Activated CD4-positive, alpha-beta T cell treated with anti-CD3 and anti-CD28 coated beads, Interleukin-2, amount 10 ng/mL, durations not matched to agents 24 days and 14 days (primary cell): ENCODE data around the gene FARP2. TPM values are rescaled to one million over a fixed set of nuclear protein-coding genes. Genes with fewer than 3 reads are reported as not detected.

Experiments
- DNase-seq: peaks from one replicate; pipeline ENCODE4 v3.0.0; 2022
- H3K27ac Mint-ChIP-seq: one replicate; pipeline ENCODE4 v1.8.0; 2022; ENCODE audit warnings: mild to moderate bottlenecking, mixed read lengths
- H3K27me3 Mint-ChIP-seq: one replicate; pipeline ENCODE4 v1.8.0; 2022; ENCODE audit warnings: mixed read lengths
- H3K36me3 Mint-ChIP-seq: one replicate; pipeline ENCODE4 v1.8.0; 2022; ENCODE audit warnings: low read depth, mild to moderate bottlenecking, mixed read lengths
- H3K4me1 Mint-ChIP-seq: one replicate; pipeline ENCODE4 v1.8.0; 2021; ENCODE audit warnings: mixed read lengths
- H3K4me3 Mint-ChIP-seq: one replicate; pipeline ENCODE4 v1.8.0; 2022; ENCODE audit warnings: mild to moderate bottlenecking, moderate library complexity, mixed read lengths
- H3K9me3 Mint-ChIP-seq: one replicate; pipeline ENCODE4 v1.8.0; 2021; ENCODE audit warnings: mixed read lengths
- intact Hi-C: fragments of 100-400 bp; cut with micrococcal nuclease; formaldehyde crosslinking; loops from one replicate; pipeline ENCODE4 v1.15.1; 2023
- total RNA-seq: library from RNA; stranded (reverse); gene quantifications from 2 replicates; pipeline ENCODE4 v1.2.3, GENCODE V29; 2022

FARP2 gene
- 36.5 and 43.1 TPM in 2 replicates for total RNA-seq

GRCh38 chr2:241355983-241356870 lies at the start of gene FARP2:
Gene FARP2, plus strand, starts transcription at chr2:241356285. Its CDS starts 16,823 bp downstream, at chr2:241373108.
- peak within 1 kb of the TSS; percentile 79 for H3K4me3 Mint-ChIP-seq
- H3K4me1 Mint-ChIP-seq, result peaks cover 33% of the 10 kb centered on the region
- intact Hi-C loops, result loop anchor here (1.0 to 5.0 kb wide), 8 partner anchors 41 to 523 kb away; partner anchors contain the start of genes DTYMK, HDLBP, PPP1R7 and SEPTIN2
- peak; percentile 98 for DNase-seq
- H3K36me3 Mint-ChIP-seq, result peaks cover 25% of the 10 kb centered on the region
- H3K27ac Mint-ChIP-seq, result peak within 1 kb of the TSS; percentile 76
- no peaks in the 10 kb centered on the region for H3K9me3 Mint-ChIP-seq
- no peaks in the 10 kb centered on the region for H3K27me3 Mint-ChIP-seq

GRCh38 chr2:241307055-241307454 lies 49.0 kb upstream of the FARP2 start:
- DNase-seq, result no peak
- peaks cover 8% of the 10 kb centered on the region for H3K36me3 Mint-ChIP-seq
- peaks cover 45% of the 10 kb centered on the region for H3K4me1 Mint-ChIP-seq
- H3K4me3 Mint-ChIP-seq, result no peak overlapping the region
- intact Hi-C loops, result no loop called here
- H3K27me3 Mint-ChIP-seq, result no peaks in the 10 kb centered on the region
- H3K9me3 Mint-ChIP-seq, result no peaks in the 10 kb centered on the region
- no peak overlapping the region for H3K27ac Mint-ChIP-seq

- Mint-ChIP-seq H3K4me3 (no peak overlapping the region), H3K4me1 (peaks cover 48% of the 10 kb centered on the region), H3K27ac (no peak overlapping the region), H3K9me3 (no peaks in the 10 kb centered on the region), H3K27me3 (no peaks in the 10 kb centered on the region), H3K36me3 (peaks cover 12% of the 10 kb centered on the region)
- intact Hi-C loops, result no loop called here
- no peak for DNase-seq
These were observed 47.8 kb upstream of the FARP2 start for GRCh38 chr2:241308267-241308666.

GRCh38 chr2:241308832-241309500 lies 47.1 kb upstream of the FARP2 start:
- intact Hi-C loops, result no loop called here
- no peak overlapping the region for H3K27ac Mint-ChIP-seq
- H3K9me3 Mint-ChIP-seq, result no peaks in the 10 kb centered on the region
- H3K27me3 Mint-ChIP-seq, result no peaks in the 10 kb centered on the region
- no peak for DNase-seq
- peaks cover 50% of the 10 kb centered on the region for H3K4me1 Mint-ChIP-seq
- H3K4me3 Mint-ChIP-seq, result peak overlapping the region; percentile 25
- peaks cover 12% of the 10 kb centered on the region for H3K36me3 Mint-ChIP-seq

GRCh38 chr2:241309684-241310117 lies 46.4 kb upstream of the FARP2 start:
- Mint-ChIP-seq H3K27me3 (no peaks in the 10 kb centered on the region), H3K36me3 (peaks cover 12% of the 10 kb centered on the region), H3K4me1 (peaks cover 48% of the 10 kb centered on the region), H3K9me3 (no peaks in the 10 kb centered on the region), H3K27ac (peak overlapping the region; percentile 81), H3K4me3 (peak overlapping the region; percentile 67)
- DNase-seq, result peak; percentile 88
- intact Hi-C loops, result loop anchor here (10.0 kb wide), 1 partner anchor 685 kb away; the partner anchor contains the start of gene GPR35

- intact Hi-C loops, result loop anchor here (10.0 kb wide), 1 partner anchor 686 kb away; the partner anchor contains the start of gene GPR35
- H3K36me3 Mint-ChIP-seq, result peaks cover 16% of the 10 kb centered on the region
- no peak overlapping the region for H3K4me3 Mint-ChIP-seq
- H3K27me3 Mint-ChIP-seq, result no peaks in the 10 kb centered on the region
- DNase-seq, result no peak
- no peaks in the 10 kb centered on the region for H3K9me3 Mint-ChIP-seq
- peak overlapping the region; percentile 2 for H3K27ac Mint-ChIP-seq
- peaks cover 48% of the 10 kb centered on the region for H3K4me1 Mint-ChIP-seq
These were observed 45.0 kb upstream of the FARP2 start for GRCh38 chr2:241310917-241311566.

- H3K27ac Mint-ChIP-seq, result no peak overlapping the region
These were observed 44.0 kb upstream of the FARP2 start for GRCh38 chr2:241312082-241312481.

GRCh38 chr2:241313543-241314095 lies 42.5 kb upstream of the FARP2 start:
- H3K9me3 Mint-ChIP-seq, result no peaks in the 10 kb centered on the region
- intact Hi-C loops, result loop anchor here (10.0 kb wide), 1 partner anchor 689 kb away; the partner anchor contains the start of gene GPR35
- peak overlapping the region; percentile 100 for H3K4me3 Mint-ChIP-seq
- peak overlapping the region; percentile 86 for H3K27ac Mint-ChIP-seq
- DNase-seq, result no peak
- peaks cover 58% of the 10 kb centered on the region for H3K4me1 Mint-ChIP-seq
- peaks cover 35% of the 10 kb centered on the region for H3K36me3 Mint-ChIP-seq
- H3K27me3 Mint-ChIP-seq, result no peaks in the 10 kb centered on the region

More at GRCh38 chr2:241312082-241312481, 44.0 kb upstream of the FARP2 start:
- H3K4me3 Mint-ChIP-seq, result no peak overlapping the region
- peaks cover 52% of the 10 kb centered on the region for H3K4me1 Mint-ChIP-seq
- H3K9me3 Mint-ChIP-seq, result no peaks in the 10 kb centered on the region
- H3K27me3 Mint-ChIP-seq, result no peaks in the 10 kb centered on the region
- intact Hi-C loops, result loop anchor here (10.0 kb wide), 1 partner anchor 687 kb away; the partner anchor contains the start of gene GPR35
- H3K36me3 Mint-ChIP-seq, result peaks cover 23% of the 10 kb centered on the region
- no peak for DNase-seq

- Mint-ChIP-seq H3K27ac (peak overlapping the region; percentile 86), H3K9me3 (no peaks in the 10 kb centered on the region), H3K4me3 (peak overlapping the region; percentile 100), H3K4me1 (peaks cover 54% of the 10 kb centered on the region), H3K36me3 (peaks cover 35% of the 10 kb centered on the region), H3K27me3 (no peaks in the 10 kb centered on the region)
- intact Hi-C loops, result loop anchor here (1.0 to 10.0 kb wide), 10 partner anchors 42 to 690 kb away; partner anchors contain the start of genes ATG4B, DTYMK, FARP2 and GPR35
- DNase-seq, result no peak
These were observed 41.6 kb upstream of the FARP2 start for GRCh38 chr2:241314226-241315092.

- H3K4me3 Mint-ChIP-seq, result peak within 1 kb of the TSS; percentile 100
- no peaks in the 10 kb centered on the region for H3K9me3 Mint-ChIP-seq
- DNase-seq, result peak; percentile 100
- no peaks in the 10 kb centered on the region for H3K27me3 Mint-ChIP-seq
- peaks cover 37% of the 10 kb centered on the region for H3K36me3 Mint-ChIP-seq
- peaks cover 53% of the 10 kb centered on the region for H3K4me1 Mint-ChIP-seq
- intact Hi-C loops, result loop anchor here (1.0 to 10.0 kb wide), 10 partner anchors 41 to 690 kb away; partner anchors contain the start of genes ATG4B, DTYMK, FARP2 and GPR35
- peak within 1 kb of the TSS; percentile 100 for H3K27ac Mint-ChIP-seq
These were observed 40.8 kb upstream of the FARP2 start, which contains the start of gene HDLBP for GRCh38 chr2:241315093-241315878. Gene HDLBP, minus strand, starts transcription at chr2:241315672. Its CDS starts 48,803 bp downstream, at chr2:241266869.

- Mint-ChIP-seq H3K27ac (peak within 1 kb of the TSS; percentile 100), H3K36me3 (peaks cover 41% of the 10 kb centered on the region), H3K4me1 (peaks cover 52% of the 10 kb centered on the region), H3K27me3 (no peaks in the 10 kb centered on the region), H3K4me3 (peak within 1 kb of the TSS; percentile 100), H3K9me3 (no peaks in the 10 kb centered on the region)
- intact Hi-C loops, result loop anchor here (1.0 to 10.0 kb wide), 11 partner anchors 21 to 691 kb away; partner anchors contain the start of genes ATG4B, DTYMK, FARP2 and GPR35
- peak; percentile 92 for DNase-seq
These were observed 40.0 kb upstream of the FARP2 start, which contains the start of gene SEPTIN2 for GRCh38 chr2:241315879-241316631. Gene SEPTIN2, plus strand, starts transcription at chr2:241315925. Its CDS starts 8,308 bp downstream, at chr2:241324233.
